ENCODE data around the gene TRIP10. TPM values are rescaled to one million over a fixed set of nuclear protein-coding genes. Genes with fewer than 3 reads are reported as not detected.

TRIP10 gene
- total and polyA plus RNA-seq, 10 donors = 17.2 to 58.2 (median 34.1) TPM

- peaks cover 0 to 53% (median 27%) of the 10 kb centered on the region in 6 donors for H3K36me3 ChIP-seq
- 94 to 98% (median 95%) methylated on average over 23 of the region's 23 CpGs for WGBS, 5 donors
- H3K27ac ChIP-seq = no peak overlapping the region
- no peaks in the 10 kb centered on the region for H3K27me3 ChIP-seq (replicated peaks in 1 of 7)
- no peak for DNase-seq
- TF ChIP-seq, protein P1, sequence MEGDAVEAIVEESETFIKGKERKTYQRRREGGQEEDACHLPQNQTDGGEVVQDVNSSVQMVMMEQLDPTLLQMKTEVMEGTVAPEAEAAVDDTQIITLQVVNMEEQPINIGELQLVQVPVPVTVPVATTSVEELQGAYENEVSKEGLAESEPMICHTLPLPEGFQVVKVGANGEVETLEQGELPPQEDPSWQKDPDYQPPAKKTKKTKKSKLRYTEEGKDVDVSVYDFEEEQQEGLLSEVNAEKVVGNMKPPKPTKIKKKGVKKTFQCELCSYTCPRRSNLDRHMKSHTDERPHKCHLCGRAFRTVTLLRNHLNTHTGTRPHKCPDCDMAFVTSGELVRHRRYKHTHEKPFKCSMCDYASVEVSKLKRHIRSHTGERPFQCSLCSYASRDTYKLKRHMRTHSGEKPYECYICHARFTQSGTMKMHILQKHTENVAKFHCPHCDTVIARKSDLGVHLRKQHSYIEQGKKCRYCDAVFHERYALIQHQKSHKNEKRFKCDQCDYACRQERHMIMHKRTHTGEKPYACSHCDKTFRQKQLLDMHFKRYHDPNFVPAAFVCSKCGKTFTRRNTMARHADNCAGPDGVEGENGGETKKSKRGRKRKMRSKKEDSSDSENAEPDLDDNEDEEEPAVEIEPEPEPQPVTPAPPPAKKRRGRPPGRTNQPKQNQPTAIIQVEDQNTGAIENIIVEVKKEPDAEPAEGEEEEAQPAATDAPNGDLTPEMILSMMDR (IDR thresholded peaks at IDR 0.05 in 8 of 11, conservative IDR thresholded peaks at IDR 0.05 in 3 of 11) = no peak
- TF ChIP-seq POLR2A (IDR thresholded peaks at IDR 0.05) (no peak), POLR2AphosphoS5 (IDR thresholded peaks at IDR 0.05) (peak in 1 of 3 donors; percentile 27)
- H3K4me1 ChIP-seq = peaks cover 3 to 51% (median 28%) of the 10 kb centered on the region in 6 donors
- H3K4me3 ChIP-seq = no peak overlapping the region
- H3K9me3 ChIP-seq = no peaks in the 10 kb centered on the region
- intact Hi-C loops (cut with DNase I; ENCODE audit: low total_unique reads) = loop anchor here (10.0 kb wide), 1 partner anchor 85 kb away; no protein-coding TSS in a partner anchor
Measured at GRCh38 chr19:6729573-6730152, 9.8 kb upstream of the TRIP10 start.

GRCh38 chr19:6730153-6730804 is 9.2 kb upstream of the TRIP10 start:
- TF ChIP-seq POLR2A (IDR thresholded peaks at IDR 0.05) (no peak), POLR2AphosphoS5 (IDR thresholded peaks at IDR 0.05) (no peak)
- TF ChIP-seq, protein P1 (IDR thresholded peaks at IDR 0.05 in 8 of 11, conservative IDR thresholded peaks at IDR 0.05 in 3 of 11) = no peak
- DNase-seq = no peak
- H3K4me1 ChIP-seq = peaks cover 4 to 51% (median 24%) of the 10 kb centered on the region in 6 donors
- peaks cover 0 to 59% (median 27%) of the 10 kb centered on the region in 6 donors for H3K36me3 ChIP-seq
- H3K27me3 ChIP-seq (replicated peaks in 1 of 7) = no peaks in the 10 kb centered on the region
- WGBS, 5 donors = 84 to 91% (median 87%) methylated on average over 22 to 27 of the region's 27 CpGs
- H3K27ac ChIP-seq = no peak overlapping the region
- H3K9me3 ChIP-seq = no peaks in the 10 kb centered on the region
- intact Hi-C loops (cut with DNase I; ENCODE audit: low total_unique reads) = no loop called here
- no peak overlapping the region for H3K4me3 ChIP-seq

DNA sequence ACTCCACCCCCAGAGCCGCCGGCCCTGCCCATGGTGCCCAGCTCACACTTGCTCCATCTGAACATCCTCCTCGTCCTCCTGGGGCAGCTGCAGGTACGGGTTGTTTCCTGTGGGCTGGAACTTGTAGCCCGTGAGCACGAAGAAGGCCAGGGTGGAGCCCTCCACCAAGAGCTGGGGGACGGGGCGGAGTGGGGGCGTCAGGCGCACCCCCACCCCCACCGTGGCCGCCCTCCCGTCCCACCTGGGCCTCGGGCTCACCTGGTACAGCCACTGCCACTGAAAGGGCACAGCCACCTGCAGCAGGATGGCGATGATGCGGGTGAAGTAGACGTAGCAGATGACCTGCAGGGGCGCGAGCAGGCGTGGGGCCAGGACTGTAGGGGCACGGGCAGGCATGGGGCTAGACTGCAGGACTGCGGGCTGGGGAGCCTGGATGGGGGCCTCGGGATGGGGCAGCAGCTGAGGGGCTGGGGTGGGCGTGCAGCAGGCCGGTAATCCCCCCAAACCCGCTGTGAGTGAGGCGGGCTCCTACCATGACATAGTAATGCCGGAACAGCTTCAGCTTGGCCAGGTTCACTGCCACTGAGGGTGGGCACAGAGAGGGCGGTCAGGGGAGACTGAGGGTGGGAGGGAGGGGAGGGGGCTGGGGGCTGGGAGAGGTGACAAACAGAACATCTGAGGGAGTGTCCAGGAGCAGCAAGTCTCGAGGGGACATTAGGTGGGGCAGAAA is 8.4 kb upstream of the TRIP10 start:
- intact Hi-C loops (cut with DNase I; ENCODE audit: low total_unique reads) = no loop called here
- no peak overlapping the region for H3K4me3 ChIP-seq
- H3K9me3 ChIP-seq = no peaks in the 10 kb centered on the region
- H3K4me1 ChIP-seq = peaks cover 10 to 53% (median 30%) of the 10 kb centered on the region in 6 donors
- peaks cover 0 to 65% (median 27%) of the 10 kb centered on the region in 6 donors for H3K36me3 ChIP-seq
- TF ChIP-seq, protein P1 (IDR thresholded peaks at IDR 0.05 in 8 of 11, conservative IDR thresholded peaks at IDR 0.05 in 3 of 11) = no peak
- TF ChIP-seq POLR2A (IDR thresholded peaks at IDR 0.05) (no peak), POLR2AphosphoS5 (IDR thresholded peaks at IDR 0.05) (no peak)
- no peaks in the 10 kb centered on the region for H3K27me3 ChIP-seq (replicated peaks in 1 of 7)
- DNase-seq = no peak
- 93 to 96% (median 94%) methylated on average over 18 to 30 of the region's 30 CpGs for WGBS, 5 donors
- no peak overlapping the region for H3K27ac ChIP-seq

DNA sequence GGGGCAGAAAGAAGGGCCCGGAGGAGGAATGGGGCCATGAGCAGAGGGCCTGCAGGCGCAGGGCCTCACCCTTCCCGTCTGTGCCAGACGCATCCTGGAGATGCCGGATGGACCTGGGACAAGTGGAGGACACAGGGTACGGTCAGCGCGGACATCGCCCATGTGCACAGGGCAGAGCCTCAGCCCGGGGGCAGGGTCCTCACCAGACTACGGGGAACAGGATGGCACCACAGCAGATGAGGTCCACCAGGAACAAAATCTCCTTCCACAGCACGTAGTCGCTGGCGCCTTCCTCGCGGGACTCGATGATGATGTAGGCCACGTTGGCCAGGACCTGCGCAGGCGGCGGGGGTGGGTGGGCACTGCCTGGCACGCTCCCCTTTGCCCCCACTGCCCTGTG is 7.7 kb upstream of the TRIP10 start:
- TF ChIP-seq, protein P1 (IDR thresholded peaks at IDR 0.05 in 8 of 11, conservative IDR thresholded peaks at IDR 0.05 in 3 of 11) = no peak
- no peak for TF ChIP-seq POLR2A (IDR thresholded peaks at IDR 0.05)
- TF ChIP-seq POLR2AphosphoS5 (IDR thresholded peaks at IDR 0.05) = no peak
- Histone ChIP-seq H3K27ac (no peak overlapping the region), H3K4me3 (no peak overlapping the region), H3K9me3 (no peaks in the 10 kb centered on the region), H3K27me3 (replicated peaks in 1 of 7) (no peaks in the 10 kb centered on the region), H3K36me3 (peaks cover 0 to 65% (median 27%) of the 10 kb centered on the region in 6 donors), H3K4me1 (peaks cover 10 to 60% (median 37%) of the 10 kb centered on the region in 6 donors)
- intact Hi-C loops (cut with DNase I; ENCODE audit: low total_unique reads) = no loop called here
- no peak for DNase-seq
- 89 to 94% (median 92%) methylated on average over 19 to 22 of the region's 22 CpGs for WGBS, 5 donors

Data from spleen (tissue), 11 donors.